Measurements from ENCODE around the gene RCAN1. TPM values are rescaled to one million over a fixed set of nuclear protein-coding genes. Genes with fewer than 3 reads are reported as not detected.

RCAN1 gene
- total and polyA plus RNA-seq, 2 of the 4 experiments (the other 2 are of a cell fraction) = 53.5 to 175 TPM

DNA sequence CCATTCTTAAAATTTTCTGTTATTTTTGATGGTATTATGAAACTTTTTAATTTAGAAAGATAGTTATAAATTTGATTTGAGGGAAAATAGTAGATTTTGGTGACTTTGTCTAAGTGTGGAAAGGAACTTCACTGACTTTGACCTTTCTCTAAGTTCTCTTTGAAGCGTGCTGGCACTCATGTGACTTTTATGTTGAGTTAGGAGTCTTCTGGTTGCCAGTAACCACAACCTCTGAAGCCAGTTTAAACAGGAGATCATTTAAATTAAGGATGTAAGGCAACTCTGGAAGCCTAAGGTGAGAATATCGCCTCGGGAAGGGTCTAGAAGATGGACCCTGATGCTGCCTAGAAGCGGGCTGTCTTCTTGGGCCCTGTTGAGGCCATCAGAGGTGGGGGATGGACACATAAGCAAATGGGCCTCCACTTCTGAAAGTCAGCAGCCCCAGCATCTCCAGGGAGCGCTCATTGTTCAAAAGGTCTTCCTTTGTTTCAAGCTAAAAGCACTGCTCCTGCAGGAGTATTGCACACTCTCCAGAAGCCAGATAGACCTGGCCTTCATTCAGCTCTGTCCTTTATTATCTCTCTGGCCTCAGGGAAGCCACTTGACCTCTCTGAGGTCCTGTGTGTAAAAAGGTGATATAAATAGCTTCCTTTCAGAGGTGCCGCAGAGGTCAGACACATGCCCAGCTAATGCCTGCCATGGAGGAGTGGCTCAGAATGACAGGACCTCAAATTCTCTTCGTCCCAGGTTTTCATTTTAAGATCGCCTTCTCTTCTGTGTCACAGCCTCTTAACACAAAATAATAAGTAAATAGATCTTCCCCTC lies 5.1 kb upstream of the RCAN1 start:
- 60% methylated on average over 1 of the region's 8 CpGs; no CpG with 5 or more reads in 1 of the 2 experiments for WGBS, 2 experiments (ENCODE audit: extremely low coverage in 2 of 2, insufficient read length in 1 of 2)
- Histone ChIP-seq H3K56ac (ENCODE audit: extremely low read depth, insufficient read depth, low read length) (no peak overlapping the region), H2BK15ac (ENCODE audit: low read depth, low read length) (no peak overlapping the region), H3K36me3 (ENCODE audit: control insufficient read depth, insufficient read depth, low read length) (no peaks in the 10 kb centered on the region), H4K5ac (ENCODE audit: low read depth, low read length) (no peak overlapping the region), H3K18ac (ENCODE audit: low read depth, low read length) (no peak overlapping the region), H3K23ac (ENCODE audit: low read depth, low read length) (no peak overlapping the region), H3K9me1 (ENCODE audit: insufficient read depth, low read length) (no peaks in the 10 kb centered on the region), H3K4me2 (ENCODE audit: low read depth, low read length) (no peak overlapping the region), H3K27me3 (ENCODE audit: control insufficient read depth, insufficient read depth, low read length) (peaks cover 38% of the 10 kb centered on the region), H3K4ac (ENCODE audit: low read depth, low read length) (no peak overlapping the region), H4K20me1 (ENCODE audit: insufficient read depth, low read length) (no peaks in the 10 kb centered on the region), H2AFZ (replicated peaks; ENCODE audit: low read length, poor library complexity) (no peak overlapping the region), H2AK5ac (ENCODE audit: low read depth, low read length) (no peak overlapping the region), H4K91ac (ENCODE audit: insufficient read depth, low read depth, low read length) (no peak overlapping the region), H3K9me3 (ENCODE audit: control insufficient read depth, insufficient read depth, low read length) (peaks cover 2% of the 10 kb centered on the region; the same call in 1 of the 2 replicates), H3K14ac (replicated peaks; ENCODE audit: low read depth, low read length) (no peak overlapping the region), H2BK20ac (ENCODE audit: low read depth, low read length) (no peak overlapping the region), H3K4me3 (ENCODE audit: insufficient read depth, low read depth, low read length) (no peak overlapping the region), H2BK5ac (ENCODE audit: low read depth, low read length, poor library complexity, severe bottlenecking) (no peak overlapping the region), H2BK120ac (ENCODE audit: low read depth, low read length) (no peak overlapping the region), H3K79me1 (ENCODE audit: low read depth in 1 of 2, low read length in 2 of 2) (no peaks in the 10 kb centered on the region), H2AK9ac (replicated peaks; ENCODE audit: low read depth, low read length, poor library complexity) (no peak overlapping the region), H3K9ac (ENCODE audit: low read depth, low read length) (no peak overlapping the region), H4K8ac (ENCODE audit: low read depth in 2 of 2, low read length in 2 of 2) (no peak overlapping the region), H3K4me1 (ENCODE audit: control insufficient read depth, insufficient read depth, low read length) (no peaks in the 10 kb centered on the region), H3K27ac (ENCODE audit: insufficient read depth, low read length) (no peak overlapping the region)
- in situ Hi-C loops (cut with MboI; ENCODE audit: low sequenced_read_pairs) (loop anchor here (25.0 kb wide), 1 partner anchor 708 kb away; the partner anchor contains the start of gene ATP5PO), intact Hi-C loops (cut with micrococcal nuclease) (no loop called here), dilution Hi-C loops (cut with HindIII; ENCODE audit: low sequenced_read_pairs, unreplicated experiment) (no loop called here)
- no TSS peak for BruUV-seq (replicated peaks)
- CTCF ChIA-PET = no interaction called here
- DNase-seq (no peak), ATAC-seq (ENCODE audit: low read depth) (no peak)
- POLR2A ChIA-PET (ENCODE audit: unreplicated experiment) = no interaction called here
- TF ChIP-seq RCOR1 (IDR thresholded peaks at IDR 0.05; ENCODE audit: insufficient replicate concordance, low read length) (no peak), BHLHE40 (IDR thresholded peaks at IDR 0.05; ENCODE audit: low read depth, low read length) (no peak), MAFK (IDR thresholded peaks at IDR 0.05; ENCODE audit: low read depth, low read length) (no peak), MAZ (IDR thresholded peaks at IDR 0.05; ENCODE audit: borderline replicate concordance, low read depth, low read length) (no peak), SMC3 (IDR thresholded peaks at IDR 0.05; ENCODE audit: low read depth, low read length) (no peak), MXI1 (IDR thresholded peaks at IDR 0.05; ENCODE audit: borderline replicate concordance, low read depth, low read length) (no peak), RAD21 (IDR thresholded peaks at IDR 0.05; ENCODE audit: low read length) (no peak), POLR2A (IDR thresholded peaks at IDR 0.05; ENCODE audit: low read depth, low read length) (no peak), NFE2L2 (IDR thresholded peaks at IDR 0.05; ENCODE audit: low read depth, low read length) (no peak), RFX5 (IDR thresholded peaks at IDR 0.05; ENCODE audit: low read depth, low read length) (no peak), CEBPB (IDR thresholded peaks at IDR 0.05; ENCODE audit: low read depth, low read length) (no peak), CHD1 (IDR thresholded peaks at IDR 0.05; ENCODE audit: low read depth, low read length) (no peak)
- TF ChIP-seq, protein P1, sequence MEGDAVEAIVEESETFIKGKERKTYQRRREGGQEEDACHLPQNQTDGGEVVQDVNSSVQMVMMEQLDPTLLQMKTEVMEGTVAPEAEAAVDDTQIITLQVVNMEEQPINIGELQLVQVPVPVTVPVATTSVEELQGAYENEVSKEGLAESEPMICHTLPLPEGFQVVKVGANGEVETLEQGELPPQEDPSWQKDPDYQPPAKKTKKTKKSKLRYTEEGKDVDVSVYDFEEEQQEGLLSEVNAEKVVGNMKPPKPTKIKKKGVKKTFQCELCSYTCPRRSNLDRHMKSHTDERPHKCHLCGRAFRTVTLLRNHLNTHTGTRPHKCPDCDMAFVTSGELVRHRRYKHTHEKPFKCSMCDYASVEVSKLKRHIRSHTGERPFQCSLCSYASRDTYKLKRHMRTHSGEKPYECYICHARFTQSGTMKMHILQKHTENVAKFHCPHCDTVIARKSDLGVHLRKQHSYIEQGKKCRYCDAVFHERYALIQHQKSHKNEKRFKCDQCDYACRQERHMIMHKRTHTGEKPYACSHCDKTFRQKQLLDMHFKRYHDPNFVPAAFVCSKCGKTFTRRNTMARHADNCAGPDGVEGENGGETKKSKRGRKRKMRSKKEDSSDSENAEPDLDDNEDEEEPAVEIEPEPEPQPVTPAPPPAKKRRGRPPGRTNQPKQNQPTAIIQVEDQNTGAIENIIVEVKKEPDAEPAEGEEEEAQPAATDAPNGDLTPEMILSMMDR (conservative IDR thresholded peaks at IDR 0.05; ENCODE audit: low read depth, low read length) = no peak
- TF ChIP-seq, protein P2, sequence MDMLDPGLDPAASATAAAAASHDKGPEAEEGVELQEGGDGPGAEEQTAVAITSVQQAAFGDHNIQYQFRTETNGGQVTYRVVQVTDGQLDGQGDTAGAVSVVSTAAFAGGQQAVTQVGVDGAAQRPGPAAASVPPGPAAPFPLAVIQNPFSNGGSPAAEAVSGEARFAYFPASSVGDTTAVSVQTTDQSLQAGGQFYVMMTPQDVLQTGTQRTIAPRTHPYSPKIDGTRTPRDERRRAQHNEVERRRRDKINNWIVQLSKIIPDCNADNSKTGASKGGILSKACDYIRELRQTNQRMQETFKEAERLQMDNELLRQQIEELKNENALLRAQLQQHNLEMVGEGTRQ (IDR thresholded peaks at IDR 0.05; ENCODE audit: low read depth, low read length) = no peak
- TF ChIP-seq, protein P3, sequence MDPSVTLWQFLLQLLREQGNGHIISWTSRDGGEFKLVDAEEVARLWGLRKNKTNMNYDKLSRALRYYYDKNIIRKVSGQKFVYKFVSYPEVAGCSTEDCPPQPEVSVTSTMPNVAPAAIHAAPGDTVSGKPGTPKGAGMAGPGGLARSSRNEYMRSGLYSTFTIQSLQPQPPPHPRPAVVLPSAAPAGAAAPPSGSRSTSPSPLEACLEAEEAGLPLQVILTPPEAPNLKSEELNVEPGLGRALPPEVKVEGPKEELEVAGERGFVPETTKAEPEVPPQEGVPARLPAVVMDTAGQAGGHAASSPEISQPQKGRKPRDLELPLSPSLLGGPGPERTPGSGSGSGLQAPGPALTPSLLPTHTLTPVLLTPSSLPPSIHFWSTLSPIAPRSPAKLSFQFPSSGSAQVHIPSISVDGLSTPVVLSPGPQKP (IDR thresholded peaks at IDR 0.05; ENCODE audit: borderline replicate concordance, low read depth, low read length) = no peak

Measured in IMR-90 (cell line).